Measurements from ENCODE around the gene AZIN2.
A peak's percentile ranks its signal among the peaks of the same experiment; 100 is the strongest.
"Not testable (repeated sequence)": the region's sequence is repeated elsewhere in the genome, so short reads cannot be mapped to it uniquely, and the experiment has no call there.

The AZIN2 gene

GRCh38 chr1:33045814-33046213 is 35.1 kb upstream of the AZIN2 start:
- Histone ChIP-seq H2AFZ (ENCODE audit: low read depth, low read length) (no peak overlapping the region), H4K20me1 (ENCODE audit: insufficient read depth, low read length) (no peaks in the 10 kb centered on the region), H3K79me2 (ENCODE audit: insufficient read depth, low read length) (no peaks in the 10 kb centered on the region), H3K9me3 (ENCODE audit: insufficient read depth, low read length, severe bottlenecking) (no peaks in the 10 kb centered on the region), H3K27ac (ENCODE audit: low read length) (no peak overlapping the region), H3K4me1 (ENCODE audit: insufficient read depth, low read length) (no peaks in the 10 kb centered on the region), H3K9ac (ENCODE audit: low read depth, low read length) (no peak overlapping the region), H3K4me3 (ENCODE audit: low read depth in 1 of 2, low read length in 2 of 2) (no peak overlapping the region), H3K36me3 (ENCODE audit: insufficient read depth, low read length) (no peaks in the 10 kb centered on the region), H3K27me3 (ENCODE audit: insufficient read depth, low read length, poor library complexity) (no peaks in the 10 kb centered on the region), H3K4me2 (ENCODE audit: insufficient read depth, low read length) (no peak overlapping the region)
- ATAC-seq (ENCODE audit: insufficient read depth, low read depth) (peak; percentile 57), DNase-seq (no peak)
- no peak for TF ChIP-seq EZH2 (IDR thresholded peaks at IDR 0.05; ENCODE audit: borderline replicate concordance, low read depth, low read length, severe bottlenecking)
- TF ChIP-seq, protein P1, sequence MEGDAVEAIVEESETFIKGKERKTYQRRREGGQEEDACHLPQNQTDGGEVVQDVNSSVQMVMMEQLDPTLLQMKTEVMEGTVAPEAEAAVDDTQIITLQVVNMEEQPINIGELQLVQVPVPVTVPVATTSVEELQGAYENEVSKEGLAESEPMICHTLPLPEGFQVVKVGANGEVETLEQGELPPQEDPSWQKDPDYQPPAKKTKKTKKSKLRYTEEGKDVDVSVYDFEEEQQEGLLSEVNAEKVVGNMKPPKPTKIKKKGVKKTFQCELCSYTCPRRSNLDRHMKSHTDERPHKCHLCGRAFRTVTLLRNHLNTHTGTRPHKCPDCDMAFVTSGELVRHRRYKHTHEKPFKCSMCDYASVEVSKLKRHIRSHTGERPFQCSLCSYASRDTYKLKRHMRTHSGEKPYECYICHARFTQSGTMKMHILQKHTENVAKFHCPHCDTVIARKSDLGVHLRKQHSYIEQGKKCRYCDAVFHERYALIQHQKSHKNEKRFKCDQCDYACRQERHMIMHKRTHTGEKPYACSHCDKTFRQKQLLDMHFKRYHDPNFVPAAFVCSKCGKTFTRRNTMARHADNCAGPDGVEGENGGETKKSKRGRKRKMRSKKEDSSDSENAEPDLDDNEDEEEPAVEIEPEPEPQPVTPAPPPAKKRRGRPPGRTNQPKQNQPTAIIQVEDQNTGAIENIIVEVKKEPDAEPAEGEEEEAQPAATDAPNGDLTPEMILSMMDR (IDR thresholded peaks at IDR 0.05; ENCODE audit: borderline replicate concordance, extremely low read depth, low read length, poor library complexity, severe bottlenecking), result no peak

- H3K9ac ChIP-seq (ENCODE audit: low read depth, low read length); ATAC-seq (ENCODE audit: insufficient read depth, low read depth): not testable (repeated sequence)
Observed at GRCh38 chr1:33046234-33046633, 34.7 kb upstream of the AZIN2 start.

GRCh38 chr1:33047290-33047689 is 33.7 kb upstream of the AZIN2 start:
- TF ChIP-seq EZH2 (IDR thresholded peaks at IDR 0.05; ENCODE audit: borderline replicate concordance, low read depth, low read length, severe bottlenecking), result no peak
- TF ChIP-seq, protein P1 (IDR thresholded peaks at IDR 0.05; ENCODE audit: borderline replicate concordance, extremely low read depth, low read length, poor library complexity, severe bottlenecking), result no peak
- Histone ChIP-seq H4K20me1 (ENCODE audit: insufficient read depth, low read length) (no peaks in the 10 kb centered on the region), H3K27ac (ENCODE audit: low read length) (no peak overlapping the region), H3K4me2 (ENCODE audit: insufficient read depth, low read length) (no peak overlapping the region), H3K9ac (ENCODE audit: low read depth, low read length) (no peak overlapping the region), H3K36me3 (ENCODE audit: insufficient read depth, low read length) (no peaks in the 10 kb centered on the region), H3K27me3 (ENCODE audit: insufficient read depth, low read length, poor library complexity) (no peaks in the 10 kb centered on the region), H3K79me2 (ENCODE audit: insufficient read depth, low read length) (no peaks in the 10 kb centered on the region), H2AFZ (ENCODE audit: low read depth, low read length) (no peak overlapping the region), H3K4me3 (ENCODE audit: low read depth in 1 of 2, low read length in 2 of 2) (no peak overlapping the region), H3K4me1 (ENCODE audit: insufficient read depth, low read length) (no peaks in the 10 kb centered on the region), H3K9me3 (ENCODE audit: insufficient read depth, low read length, severe bottlenecking) (no peaks in the 10 kb centered on the region)
- ATAC-seq (ENCODE audit: insufficient read depth, low read depth), result no peak
- DNase-seq, result no peak

More at GRCh38 chr1:33046234-33046633, 34.7 kb upstream of the AZIN2 start:
- H3K79me2 ChIP-seq (ENCODE audit: insufficient read depth, low read length); H2AFZ ChIP-seq (ENCODE audit: low read depth, low read length); H3K36me3 ChIP-seq (ENCODE audit: insufficient read depth, low read length); DNase-seq; H3K4me3 ChIP-seq (ENCODE audit: low read depth in 1 of 2, low read length in 2 of 2); H3K4me2 ChIP-seq (ENCODE audit: insufficient read depth, low read length); H3K27me3 ChIP-seq (ENCODE audit: insufficient read depth, low read length, poor library complexity); H3K27ac ChIP-seq (ENCODE audit: low read length); H3K9me3 ChIP-seq (ENCODE audit: insufficient read depth, low read length, severe bottlenecking); H3K4me1 ChIP-seq (ENCODE audit: insufficient read depth, low read length); H4K20me1 ChIP-seq (ENCODE audit: insufficient read depth, low read length): not testable (repeated sequence)

- H3K27me3 ChIP-seq (ENCODE audit: insufficient read depth, low read length, poor library complexity), result no peaks in the 10 kb centered on the region
- no peak overlapping the region for H3K27ac ChIP-seq (ENCODE audit: low read length)
- H3K9me3 ChIP-seq (ENCODE audit: insufficient read depth, low read length, severe bottlenecking), result no peaks in the 10 kb centered on the region
- DNase-seq (no peak), ATAC-seq (ENCODE audit: insufficient read depth, low read depth) (no peak)
- no peak overlapping the region for H3K9ac ChIP-seq (ENCODE audit: low read depth, low read length)
- no peak overlapping the region for H3K4me2 ChIP-seq (ENCODE audit: insufficient read depth, low read length)
- H2AFZ ChIP-seq (ENCODE audit: low read depth, low read length), result no peak overlapping the region
- H3K79me2 ChIP-seq (ENCODE audit: insufficient read depth, low read length), result no peaks in the 10 kb centered on the region
- no peaks in the 10 kb centered on the region for H3K4me1 ChIP-seq (ENCODE audit: insufficient read depth, low read length)
- H4K20me1 ChIP-seq (ENCODE audit: insufficient read depth, low read length), result no peaks in the 10 kb centered on the region
- H3K36me3 ChIP-seq (ENCODE audit: insufficient read depth, low read length), result no peaks in the 10 kb centered on the region
- H3K4me3 ChIP-seq (ENCODE audit: low read depth in 1 of 2, low read length in 2 of 2), result no peak overlapping the region
- no peak for TF ChIP-seq EZH2 (IDR thresholded peaks at IDR 0.05; ENCODE audit: borderline replicate concordance, low read depth, low read length, severe bottlenecking)
- TF ChIP-seq, protein P1 (IDR thresholded peaks at IDR 0.05; ENCODE audit: borderline replicate concordance, extremely low read depth, low read length, poor library complexity, severe bottlenecking), result no peak
Observed at GRCh38 chr1:33047839-33048305, 33.1 kb upstream of the AZIN2 start.
